TTC549 (cell line): Measurements from ENCODE around the gene ALDH3A1.

Source experiments
- FAIRE-seq: peaks from 2 replicates; lab custom pipeline; 2012; peaks lifted over from hg19 to GRCh38; lab: Jason Lieb, UNC

ALDH3A1 gene

GRCh38 chr17:19702217-19702641, 45.9 kb downstream of the ALDH3A1 start:
- no peak for FAIRE-seq
